Activated T-helper 1 cell treated with anti-CD3 and anti-CD28 coated beads, Interleukin-2, amount 50 U/mL, for 16 hours (primary cell): Measurements from ENCODE around the gene AUTS2.

Source experiments
- DNase-seq, 2 donors: peaks; one replicate each; pipeline ENCODE4 v3.0.0-alpha.2; 2020; ENCODE audit warnings: low read depth in 1 of 2, low spot score in 1 of 2

The AUTS2 gene

DNA sequence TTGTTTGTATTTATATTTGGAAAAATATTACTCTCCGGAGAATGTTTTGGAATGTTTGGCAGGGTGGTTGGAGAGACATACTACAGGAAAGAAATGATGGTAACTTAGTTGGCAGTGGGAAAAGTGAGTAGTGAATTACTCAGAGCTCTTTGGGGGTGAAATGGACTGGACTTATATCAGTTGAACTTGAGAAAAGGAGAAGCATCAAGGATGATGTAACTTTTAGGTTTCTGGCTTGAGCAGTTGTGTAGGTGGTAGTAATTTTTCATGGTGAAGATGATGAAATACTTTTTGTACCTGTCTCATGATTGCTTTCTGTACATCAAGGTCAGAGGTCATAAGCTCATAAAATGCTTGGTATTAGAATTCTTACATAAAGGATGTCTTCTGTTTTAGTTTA, 617.2 kb downstream of the AUTS2 start:
- no peak for DNase-seq

DNA sequence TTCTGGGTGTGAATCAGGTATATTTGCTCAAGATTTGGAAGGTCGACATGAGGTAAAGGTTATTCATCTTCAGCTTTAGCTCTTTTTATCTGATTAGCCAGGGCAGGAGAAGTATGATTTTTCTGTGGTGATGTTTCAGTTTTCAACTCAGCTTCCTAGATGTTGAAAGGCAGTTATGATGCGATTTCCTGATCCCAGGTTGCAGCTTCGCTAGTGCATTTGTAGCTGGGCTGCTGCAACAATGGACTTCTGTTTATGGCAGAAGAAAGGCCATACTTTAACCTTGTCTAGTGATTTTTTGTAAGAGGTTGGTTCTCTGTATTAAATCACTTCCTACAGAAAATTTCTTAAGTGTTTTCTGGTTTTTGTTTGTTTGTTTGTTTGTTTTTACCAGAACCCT, 619.3 kb downstream of the AUTS2 start:
- DNase-seq, result no peak

DNA sequence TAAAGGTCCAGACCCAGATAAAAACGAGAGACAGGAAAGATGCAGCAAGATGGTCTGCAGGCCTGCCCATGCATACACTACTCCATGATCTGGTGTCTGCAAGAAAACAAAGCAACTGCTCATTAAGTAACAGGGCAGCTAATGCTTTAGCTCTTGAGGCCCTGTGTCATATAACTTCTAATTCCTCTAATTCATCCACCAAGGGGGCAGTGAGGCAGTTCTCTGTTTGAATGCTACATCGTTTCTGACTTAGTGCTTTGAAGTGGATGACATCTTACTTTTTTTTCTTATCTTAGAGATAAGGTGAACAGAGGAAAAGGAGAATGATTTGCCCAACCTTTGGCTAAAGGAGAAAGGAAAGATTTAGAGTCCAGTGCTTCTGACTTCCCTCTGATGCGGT, 619.7 kb downstream of the AUTS2 start:
- no peak for DNase-seq

DNA sequence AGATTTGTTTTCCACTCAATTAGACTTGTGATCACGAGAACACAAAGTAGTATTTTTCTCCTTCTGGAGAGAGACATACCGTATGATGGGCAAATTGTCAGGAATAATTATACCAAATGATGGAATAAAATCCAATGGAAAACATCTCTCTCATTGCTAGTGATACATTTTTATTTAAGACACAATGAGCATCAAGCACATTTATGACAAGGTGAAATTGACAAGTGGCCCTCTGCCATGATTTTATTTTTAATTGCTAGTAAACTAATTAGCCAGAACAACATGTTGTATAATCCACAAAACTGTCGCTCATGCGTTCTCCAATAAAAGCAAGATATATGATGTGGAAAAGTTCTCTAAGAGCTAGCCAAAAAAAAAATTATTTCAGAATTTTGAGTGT, 620.8 kb downstream of the AUTS2 start:
- no peak for DNase-seq

DNA sequence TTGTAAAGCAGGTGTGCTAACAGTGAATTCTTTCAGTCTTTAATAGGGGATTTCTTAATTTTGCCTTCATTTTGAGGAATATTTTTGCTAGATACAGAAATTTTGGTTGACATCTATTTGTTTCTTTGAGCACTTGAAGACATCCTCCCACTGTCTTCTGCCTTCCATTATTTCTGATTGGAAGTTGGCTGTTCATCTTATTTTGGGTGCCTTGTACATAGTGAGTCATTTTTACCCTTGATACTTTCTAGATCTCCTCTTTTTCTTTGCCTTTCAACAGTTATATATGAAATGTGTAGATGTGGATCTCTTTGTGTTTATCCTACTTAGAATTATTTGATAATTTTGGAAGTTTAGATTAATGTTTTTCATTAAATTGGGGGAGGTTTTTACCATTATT, 631.0 kb downstream of the AUTS2 start:
- DNase-seq, result no peak

DNA sequence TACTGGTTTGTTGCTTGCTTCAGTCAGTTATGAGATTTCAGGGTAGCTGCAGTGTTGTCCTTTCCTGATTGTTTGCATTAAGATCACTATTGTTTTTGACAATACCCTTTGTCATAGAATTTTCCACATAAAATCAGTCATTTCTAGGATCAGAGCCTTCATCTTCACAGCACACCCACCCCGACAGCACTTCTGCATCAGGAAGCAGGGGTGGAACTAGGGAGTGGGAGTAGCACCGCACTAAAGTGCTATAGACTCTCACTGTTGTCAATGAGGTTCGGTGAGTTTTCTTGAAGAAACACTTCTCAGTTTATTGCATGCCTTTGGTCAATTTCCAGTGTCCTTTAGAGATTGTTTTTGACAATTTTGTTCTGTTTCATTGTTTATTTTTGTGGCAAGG, 632.5 kb downstream of the AUTS2 start:
- DNase-seq, result no peak

DNA sequence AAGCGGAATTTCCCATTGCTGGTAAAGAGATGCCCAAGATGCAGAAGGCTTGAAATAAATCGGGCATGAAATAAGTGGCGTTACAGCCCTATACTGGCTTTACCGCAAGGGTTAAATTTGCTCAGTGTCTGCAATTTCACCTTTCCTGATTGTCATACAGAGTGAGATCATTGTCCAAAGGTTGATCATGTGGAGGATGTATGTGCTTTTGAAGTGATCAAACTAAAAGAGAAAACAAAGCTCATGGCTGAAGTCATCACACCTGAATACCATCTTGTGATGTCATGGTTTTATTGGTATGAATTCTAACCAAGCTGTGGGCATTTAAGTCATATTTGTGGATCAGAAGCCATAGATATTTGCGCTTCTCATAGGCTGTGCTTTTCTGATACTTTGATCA, 635.5 kb downstream of the AUTS2 start:
- no peak for DNase-seq

DNA sequence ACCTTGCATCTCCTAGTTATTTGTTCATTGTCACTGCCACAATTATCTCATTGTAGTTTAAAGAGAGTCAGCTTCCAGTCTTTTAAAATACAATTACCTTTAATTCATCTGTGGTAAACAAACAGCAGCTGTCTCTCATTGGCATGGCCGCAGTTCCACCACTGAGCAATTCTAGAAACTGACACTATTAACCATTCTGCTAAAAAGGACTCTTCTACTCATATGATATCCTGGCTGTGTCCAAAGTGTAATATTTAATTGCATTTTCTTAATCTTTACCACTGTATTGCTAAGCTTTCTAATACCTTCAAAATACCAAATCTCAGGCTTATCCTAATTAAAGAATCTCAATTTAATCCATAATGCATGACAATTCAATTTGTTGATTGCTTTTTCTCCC, 639.0 kb downstream of the AUTS2 start:
- no peak for DNase-seq

DNA sequence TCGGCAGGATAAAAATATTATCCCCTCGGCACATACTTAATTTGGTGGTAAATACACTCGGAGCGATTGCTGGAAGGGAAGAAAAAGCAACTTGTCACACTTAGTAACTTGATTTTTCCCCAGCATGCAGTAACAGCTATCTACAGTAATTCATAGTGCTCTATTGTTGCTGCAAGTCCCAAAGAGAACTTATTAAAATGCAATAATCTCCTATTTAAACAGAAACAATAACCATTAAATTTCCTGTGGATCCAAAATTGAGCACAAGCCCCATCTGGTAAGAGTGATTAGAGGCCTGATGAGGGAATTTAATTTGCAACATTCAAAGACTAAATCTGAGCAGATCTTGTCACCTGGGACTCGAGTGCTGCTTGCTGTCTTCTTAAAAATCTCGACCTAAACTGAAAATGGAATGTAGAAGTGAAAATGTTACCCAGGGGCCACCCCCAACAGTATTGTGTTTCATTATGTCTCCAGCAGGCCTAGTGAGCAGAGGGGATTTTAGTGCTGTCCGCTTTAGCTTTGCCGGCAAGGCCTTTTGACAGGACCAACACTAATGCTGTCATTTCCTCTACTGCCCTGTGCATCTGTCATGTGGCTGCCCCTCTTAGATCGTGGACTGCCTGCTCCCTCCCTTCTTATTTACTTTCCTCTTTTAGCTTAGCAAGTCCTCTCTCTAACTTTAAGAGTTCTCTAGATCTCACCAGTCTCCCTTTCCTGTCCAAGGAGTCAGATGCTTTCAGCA, 639.7 kb downstream of the AUTS2 start:
- no peak for DNase-seq

DNA sequence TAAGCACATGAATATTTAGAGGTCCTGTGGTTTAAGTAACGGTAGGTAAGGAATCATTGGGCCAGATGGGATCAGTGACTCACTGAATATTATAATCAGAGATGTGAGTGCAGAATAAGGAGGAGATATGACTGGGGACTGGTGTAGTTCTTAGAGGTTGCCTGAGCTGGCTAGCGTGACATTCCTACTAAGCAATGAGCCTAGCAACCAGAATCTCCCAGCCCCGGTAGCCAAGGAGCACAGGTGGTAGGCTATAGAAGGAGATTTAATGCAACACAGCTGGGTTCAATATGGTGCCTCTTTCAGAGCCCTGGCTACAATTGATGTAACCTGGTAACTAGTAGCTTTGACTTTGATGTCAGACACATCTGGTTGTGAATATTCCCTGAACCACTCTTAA, 641.6 kb downstream of the AUTS2 start:
- no peak for DNase-seq

DNA sequence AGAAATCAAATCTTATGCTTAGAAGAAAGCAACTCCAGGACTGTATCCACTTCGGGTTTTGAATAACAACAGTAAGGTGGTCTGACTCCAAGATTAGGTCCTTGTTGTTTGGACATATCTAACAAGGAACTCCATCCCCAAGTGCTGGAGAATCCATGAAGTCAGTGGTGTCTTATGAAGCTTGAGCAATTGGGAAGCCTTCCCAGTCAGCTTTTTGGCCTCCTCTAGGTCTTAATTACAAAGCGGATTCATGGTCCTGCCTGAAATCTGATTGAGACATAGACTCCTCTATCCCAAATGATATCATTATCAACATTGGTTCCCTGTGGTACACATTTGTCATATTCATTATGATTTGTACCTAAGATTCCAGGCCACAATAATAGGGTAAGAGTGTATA, 642.6 kb downstream of the AUTS2 start:
- no peak for DNase-seq

DNA sequence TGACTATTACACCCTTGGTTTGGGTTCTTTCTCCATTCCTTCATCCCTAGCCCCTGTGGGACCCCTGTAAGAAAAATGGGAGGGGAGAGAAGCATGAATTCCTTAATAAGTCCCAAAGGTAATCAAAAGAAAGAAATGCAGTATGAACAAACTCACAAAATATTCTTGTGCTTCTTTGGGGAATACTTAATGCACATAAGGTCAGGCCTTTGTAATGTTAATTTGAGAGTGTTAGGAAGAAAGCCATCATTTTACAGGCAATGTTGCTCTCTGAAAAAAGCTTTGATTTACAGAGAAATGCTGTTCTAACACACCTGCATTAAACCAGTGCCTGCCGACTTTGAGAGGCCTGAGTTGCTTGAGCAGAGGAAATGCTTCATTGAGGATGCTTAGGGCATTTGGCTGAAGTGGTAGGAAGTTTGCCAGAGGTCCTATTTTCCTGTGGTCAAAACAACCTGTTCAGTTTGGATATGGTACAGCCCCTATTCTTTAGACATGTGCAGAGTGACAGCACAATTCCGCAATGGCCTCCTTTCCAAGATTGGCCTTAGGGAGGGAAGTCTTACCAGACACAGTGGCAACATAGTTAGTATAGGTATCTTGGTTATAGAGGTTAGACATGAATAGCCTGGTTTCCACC, 643.4 kb downstream of the AUTS2 start:
- DNase-seq, result no peak

DNA sequence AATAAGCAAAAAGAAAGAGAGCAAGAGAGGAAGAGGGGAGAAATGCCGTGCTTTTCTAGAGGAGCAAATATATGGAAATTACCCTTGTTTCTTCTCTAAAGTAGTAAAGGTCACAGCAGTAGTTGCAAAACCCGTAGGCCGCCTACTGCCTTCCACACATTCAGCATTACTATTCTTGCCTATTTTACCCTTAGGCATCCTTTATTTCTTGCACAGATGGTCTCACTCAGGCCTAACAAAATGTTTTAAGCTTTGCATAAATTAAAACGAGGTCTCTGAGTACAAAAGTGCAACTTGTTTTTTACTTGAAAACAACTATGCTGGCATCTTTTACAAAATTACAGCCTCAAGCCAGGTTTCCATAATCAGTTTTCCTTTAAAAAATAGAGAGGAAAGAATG, 644.6 kb downstream of the AUTS2 start:
- no peak for DNase-seq

DNA sequence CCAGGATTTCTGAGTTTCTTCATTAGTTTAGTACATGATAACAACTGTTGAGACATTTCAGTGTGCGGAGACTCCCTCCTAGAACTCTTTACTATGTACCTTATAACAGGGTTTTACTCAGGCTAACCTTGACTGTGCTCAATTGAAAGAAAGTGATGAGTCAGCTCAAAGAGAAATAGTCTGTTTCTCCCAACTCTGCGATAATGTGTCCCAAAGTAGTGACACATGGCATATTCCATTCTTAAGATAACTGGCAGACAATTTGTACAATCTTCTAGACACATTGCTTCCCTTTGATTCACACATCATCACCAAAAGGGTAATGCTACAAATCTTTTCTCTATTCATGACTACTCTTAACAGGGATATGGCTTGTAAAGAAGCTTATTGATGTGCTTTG, 645.2 kb downstream of the AUTS2 start:
- no peak for DNase-seq

DNA sequence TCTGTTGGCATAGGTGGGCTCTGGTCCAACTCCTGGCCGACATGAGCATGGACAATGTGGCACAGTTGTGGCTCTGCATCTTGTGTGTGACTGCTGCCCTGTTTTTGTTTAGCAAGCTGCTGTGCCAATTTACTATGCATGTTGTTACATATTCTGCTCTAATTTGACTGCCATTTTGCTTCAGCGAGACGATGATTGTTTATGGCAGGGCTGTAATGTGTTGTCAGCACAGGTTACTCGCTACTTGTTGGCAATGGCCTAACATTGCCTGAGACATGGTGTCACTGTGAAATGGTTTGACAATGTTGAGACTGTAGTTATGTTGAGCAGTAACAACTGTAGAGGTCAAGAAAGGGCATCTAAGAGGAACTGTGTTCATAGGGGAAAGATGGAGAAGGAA, 659.6 kb downstream of the AUTS2 start:
- DNase-seq, result no peak

DNA sequence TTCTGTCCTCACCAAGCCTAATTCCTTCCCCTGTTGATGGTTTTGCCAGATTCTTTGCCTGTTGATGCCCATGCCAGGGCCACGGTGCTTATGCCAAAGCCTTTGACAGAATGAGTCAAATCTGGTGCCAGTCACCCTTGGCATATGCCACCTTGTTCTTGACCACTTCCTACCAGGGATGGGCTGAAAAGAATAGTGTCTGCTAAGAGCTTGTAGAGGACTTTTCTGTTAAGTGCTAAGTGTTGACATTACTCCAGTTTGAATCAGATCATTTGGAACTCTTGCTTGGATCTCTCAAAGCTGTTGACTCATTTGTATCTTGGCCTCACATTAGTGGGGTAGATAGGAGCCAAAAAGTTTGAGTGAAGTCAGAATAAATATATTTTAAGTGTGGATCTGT, 661.2 kb downstream of the AUTS2 start:
- no peak for DNase-seq

DNA sequence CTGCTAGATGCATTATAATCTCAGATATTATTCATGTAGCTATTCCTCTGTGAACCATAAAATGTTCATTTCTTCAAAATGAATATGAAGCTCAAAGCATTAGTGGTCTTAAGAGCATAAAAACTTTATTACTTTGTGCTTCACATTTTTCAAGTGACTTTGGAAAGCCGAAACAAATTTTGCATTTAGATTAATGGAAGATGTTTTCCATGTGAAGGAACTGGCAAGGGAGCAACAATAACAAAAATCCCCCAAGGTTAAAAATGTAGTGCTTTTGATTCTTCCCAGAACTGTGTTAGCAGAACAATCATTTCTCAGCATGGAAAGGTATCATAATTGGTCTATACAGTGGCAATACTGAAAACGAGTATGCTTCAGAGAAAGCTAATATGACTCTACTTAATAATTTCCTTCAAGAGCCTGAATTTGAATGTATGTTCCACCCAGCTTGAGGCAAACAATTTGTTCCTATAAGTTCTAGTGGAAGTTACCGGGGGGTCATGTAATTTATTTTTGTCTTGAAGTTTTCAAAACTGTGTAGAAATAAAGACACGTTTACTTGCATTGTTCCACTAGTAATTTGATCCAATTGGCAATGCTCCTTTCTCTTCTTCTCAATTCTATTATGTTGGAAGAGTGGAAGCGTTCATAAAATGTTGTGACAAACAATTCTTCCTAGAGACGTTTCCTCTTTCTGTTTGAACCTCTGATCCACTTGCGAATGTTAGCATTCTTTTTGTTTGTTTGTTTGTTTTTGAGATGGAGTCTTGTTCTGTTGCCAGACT, 665.4 kb downstream of the AUTS2 start:
- DNase-seq, result no peak

DNA sequence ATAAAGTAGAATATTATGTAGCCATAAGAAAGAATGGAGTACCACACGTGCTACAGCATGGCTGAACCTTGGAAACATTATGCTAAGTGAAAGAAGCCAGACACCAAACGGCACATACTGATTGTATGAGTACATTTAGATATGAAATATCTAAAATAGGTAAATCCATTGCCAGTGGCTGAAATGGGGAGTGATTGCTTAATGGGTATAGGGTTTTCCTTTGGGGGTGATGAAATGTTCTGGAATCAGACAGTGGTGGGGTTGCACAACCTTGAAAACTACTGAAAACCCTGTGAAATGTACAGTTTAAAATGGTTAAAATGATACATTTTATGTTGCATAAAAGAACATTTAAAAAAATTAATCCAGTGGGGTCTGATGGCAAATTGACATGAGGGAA, 667.9 kb downstream of the AUTS2 start:
- DNase-seq, result no peak

DNA sequence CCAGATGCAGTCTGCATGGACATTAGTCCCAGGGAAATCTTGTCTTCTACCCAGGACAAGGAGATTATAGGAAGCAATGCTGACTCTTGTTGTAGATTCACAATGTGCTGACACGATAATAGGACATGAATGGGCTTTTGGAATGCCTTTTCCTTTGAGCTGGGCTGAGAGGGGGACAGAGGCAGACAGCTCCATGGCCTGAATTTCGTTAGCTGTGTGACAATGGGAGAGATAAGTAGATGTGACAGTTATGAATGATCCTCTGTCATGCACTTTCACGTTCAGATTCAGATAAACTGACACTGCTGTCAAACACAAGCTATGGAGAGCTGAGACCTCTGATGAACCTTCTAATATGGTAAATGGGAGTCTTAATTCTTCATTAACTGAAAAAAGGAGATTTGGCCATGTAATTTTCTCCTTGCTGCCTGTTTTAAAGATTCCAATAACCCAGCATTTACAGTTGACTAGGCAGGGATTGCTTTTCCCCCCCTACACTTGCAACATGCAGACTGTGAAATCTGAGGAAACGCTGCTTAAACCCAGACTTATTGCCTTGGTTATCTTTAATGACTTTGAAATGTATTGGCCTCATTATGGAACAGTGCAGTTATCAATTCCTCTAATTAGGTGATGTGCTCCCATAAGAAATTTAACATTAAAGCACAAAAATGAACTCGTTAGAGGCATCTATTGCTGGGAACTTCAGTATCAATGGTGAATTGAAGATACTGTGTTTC, 669.3 kb downstream of the AUTS2 start:
- no peak for DNase-seq

DNA sequence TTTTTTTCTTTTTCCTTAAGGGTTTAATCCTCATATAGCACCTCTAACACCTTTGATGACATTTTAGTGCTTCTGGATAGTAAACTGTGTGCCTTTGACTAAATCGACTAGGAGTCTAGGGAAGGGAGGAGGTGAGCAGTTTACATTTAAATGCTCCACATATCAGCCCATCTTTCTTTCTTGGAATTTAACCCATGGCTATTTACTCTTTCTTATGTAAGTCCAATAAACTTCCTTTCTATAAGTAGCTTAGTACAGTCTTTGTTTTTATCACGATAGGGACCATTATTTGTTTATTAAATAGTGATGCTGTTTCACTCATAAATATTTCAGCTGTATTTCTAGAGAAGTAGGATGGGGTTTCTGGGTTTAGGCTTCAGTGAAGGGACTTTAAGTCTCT, 669.9 kb downstream of the AUTS2 start:
- DNase-seq, result no peak

DNA sequence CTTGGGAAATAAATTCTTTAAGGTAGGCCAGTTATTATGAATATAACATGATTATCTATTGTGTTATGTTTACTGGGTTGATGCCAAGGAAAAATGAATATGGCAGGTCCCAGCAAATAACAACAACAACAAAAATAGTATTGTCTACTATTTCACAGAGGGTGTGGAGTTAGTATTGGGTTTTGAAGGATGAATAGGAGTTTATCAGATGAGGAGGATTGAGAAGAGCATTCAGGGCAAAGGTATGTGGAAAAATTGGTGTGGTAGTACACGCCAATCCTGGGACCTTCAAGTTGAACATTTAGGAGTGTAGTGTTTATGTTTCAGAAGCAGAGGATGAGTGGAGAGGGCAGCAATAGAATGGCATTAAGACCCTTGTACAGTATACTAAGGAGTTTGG, 671.9 kb downstream of the AUTS2 start:
- DNase-seq, result no peak

DNA sequence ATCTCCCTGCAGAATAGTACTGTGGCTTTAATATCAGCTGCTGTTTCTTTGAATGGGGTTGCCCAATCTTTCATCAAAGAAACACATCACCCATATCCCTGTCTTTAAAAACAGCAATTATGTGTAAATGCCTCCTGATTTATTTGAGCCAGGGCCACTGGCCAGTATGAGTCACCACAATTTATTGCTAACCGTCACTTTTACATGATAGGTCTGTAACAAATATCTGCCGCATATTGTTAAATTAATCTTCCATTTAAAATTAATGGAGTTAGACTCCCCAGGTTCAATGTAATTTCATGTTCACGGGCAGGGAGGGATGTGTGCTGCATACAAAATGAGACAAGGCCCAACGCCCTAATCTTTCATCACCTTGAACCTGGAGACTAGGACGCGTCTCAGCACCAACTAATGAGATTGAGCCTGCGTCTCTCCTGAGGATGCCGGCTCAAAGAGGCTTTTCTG, 673.4 kb downstream of the AUTS2 start:
- no peak for DNase-seq
